GM19035 (cell line): ENCODE measurements around the gene SLC32A1.

Experiments
- ATAC-seq: cut with Tn5 transposase; IDR thresholded peaks from one replicate; pipeline ENCODE4 v1.9.1; 2021; ENCODE audit not compliant: unreplicated experiment

Gene SLC32A1

GRCh38 chr20:38723848-38724625, at the start of gene SLC32A1:
Gene SLC32A1, plus strand, starts transcription at chr20:38724486. Its CDS starts 239 bp downstream, at chr20:38724725.
- ATAC-seq, result no peak

- no peak for ATAC-seq
These were observed 49.5 kb upstream of the SLC32A1 start for GRCh38 chr20:38674765-38675133.

- ATAC-seq, result no peak
These were observed 47.7 kb upstream of the SLC32A1 start for GRCh38 chr20:38676576-38676975.

- no peak for ATAC-seq
These were observed 43.6 kb upstream of the SLC32A1 start for GRCh38 chr20:38680500-38681306.

GRCh38 chr20:38685271-38685670, 39.0 kb upstream of the SLC32A1 start:
- ATAC-seq, result no peak

GRCh38 chr20:38685853-38686473, 38.3 kb upstream of the SLC32A1 start:
- ATAC-seq, result no peak

- ATAC-seq, result no peak
These were observed 31.6 kb upstream of the SLC32A1 start for GRCh38 chr20:38692436-38693411.

GRCh38 chr20:38697306-38697705, 27.0 kb upstream of the SLC32A1 start:
- no peak for ATAC-seq

- ATAC-seq, result no peak
These were observed 25.7 kb upstream of the SLC32A1 start for GRCh38 chr20:38698541-38698940.

GRCh38 chr20:38700141-38700540, 24.1 kb upstream of the SLC32A1 start:
- no peak for ATAC-seq

GRCh38 chr20:38700926-38701325, 23.4 kb upstream of the SLC32A1 start:
- ATAC-seq, result no peak

GRCh38 chr20:38703526-38703925, 20.8 kb upstream of the SLC32A1 start:
- ATAC-seq, result no peak

GRCh38 chr20:38704136-38704535, 20.1 kb upstream of the SLC32A1 start:
- ATAC-seq, result no peak

- no peak for ATAC-seq
These were observed 17.8 kb upstream of the SLC32A1 start for GRCh38 chr20:38706509-38706908.

- ATAC-seq, result no peak
These were observed 10.0 kb upstream of the SLC32A1 start for GRCh38 chr20:38714308-38714707.

GRCh38 chr20:38715646-38716045, 8.6 kb upstream of the SLC32A1 start:
- no peak for ATAC-seq

- ATAC-seq, result no peak
These were observed 1.6 kb upstream of the SLC32A1 start for GRCh38 chr20:38722683-38723016.

- ATAC-seq, result no peak
These were observed 1.1 kb upstream of the SLC32A1 start for GRCh38 chr20:38723017-38723847.

GRCh38 chr20:38724626-38725147, 401 bp downstream of the SLC32A1 start:
- no peak for ATAC-seq
